GM12865 (cell line): Measurements from ENCODE around the gene TBC1D3C.
"Not testable (repeated sequence)": the region's sequence is repeated elsewhere in the genome, so short reads cannot be mapped to it uniquely, and the experiment has no call there.

Experiments used
- DNase-seq: peaks from one replicate; pipeline ENCODE4 v3.0.0; 2010; ENCODE audit warnings: low read depth
- H3K4me3 ChIP-seq: 2 replicates; pipeline ENCODE4 v1.5.1; 2011; ENCODE audit warnings: mild to moderate bottlenecking, low read depth, low read length, control low read depth

TBC1D3C gene

DNA sequence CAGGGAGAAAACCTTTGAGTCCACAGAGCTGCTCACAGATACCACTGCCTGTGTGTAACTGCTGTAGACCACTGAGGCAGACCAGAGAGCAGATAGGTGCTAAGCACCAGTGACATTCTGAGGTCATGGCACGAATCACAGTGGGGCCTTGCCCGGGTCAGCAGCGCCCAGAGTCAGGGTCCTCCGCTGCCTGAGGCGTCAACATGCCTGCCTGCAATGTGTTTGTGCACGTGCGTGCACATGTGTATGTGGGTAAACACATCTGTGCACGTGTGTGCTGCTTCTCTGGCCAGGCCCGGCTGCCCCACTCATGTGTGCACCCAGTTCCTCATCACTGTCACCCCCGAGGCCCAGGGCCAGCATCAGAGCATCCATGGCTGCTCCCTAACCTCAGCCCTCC, at the start of gene TBC1D3C:
Gene TBC1D3C (minus strand): TSS at position 101 of the 400 bp plus-strand sequence. CDS start 1,568 bp downstream, outside the sequence.
- H3K4me3 ChIP-seq, DNase-seq: not testable (repeated sequence)

DNA sequence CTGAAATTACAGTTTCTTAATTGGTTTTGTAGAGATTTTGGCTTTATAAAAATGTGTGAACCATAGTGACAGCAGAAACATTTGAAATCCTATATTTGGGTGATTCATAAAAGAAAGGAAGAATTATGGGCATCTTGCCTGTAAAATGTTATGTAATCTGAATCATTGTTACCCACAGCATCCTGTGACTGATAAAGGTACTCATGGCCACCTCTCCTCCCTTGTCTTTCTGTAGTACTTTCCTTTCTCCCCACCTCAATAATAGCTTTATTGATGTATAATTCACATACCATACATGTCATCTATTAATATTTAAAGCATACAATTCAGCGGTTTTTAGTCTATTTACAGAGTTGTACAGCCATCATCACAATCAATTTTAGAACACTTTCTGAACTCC, 30.8 kb upstream of the TBC1D3C start:
- not testable (repeated sequence) for DNase-seq, H3K4me3 ChIP-seq

DNA sequence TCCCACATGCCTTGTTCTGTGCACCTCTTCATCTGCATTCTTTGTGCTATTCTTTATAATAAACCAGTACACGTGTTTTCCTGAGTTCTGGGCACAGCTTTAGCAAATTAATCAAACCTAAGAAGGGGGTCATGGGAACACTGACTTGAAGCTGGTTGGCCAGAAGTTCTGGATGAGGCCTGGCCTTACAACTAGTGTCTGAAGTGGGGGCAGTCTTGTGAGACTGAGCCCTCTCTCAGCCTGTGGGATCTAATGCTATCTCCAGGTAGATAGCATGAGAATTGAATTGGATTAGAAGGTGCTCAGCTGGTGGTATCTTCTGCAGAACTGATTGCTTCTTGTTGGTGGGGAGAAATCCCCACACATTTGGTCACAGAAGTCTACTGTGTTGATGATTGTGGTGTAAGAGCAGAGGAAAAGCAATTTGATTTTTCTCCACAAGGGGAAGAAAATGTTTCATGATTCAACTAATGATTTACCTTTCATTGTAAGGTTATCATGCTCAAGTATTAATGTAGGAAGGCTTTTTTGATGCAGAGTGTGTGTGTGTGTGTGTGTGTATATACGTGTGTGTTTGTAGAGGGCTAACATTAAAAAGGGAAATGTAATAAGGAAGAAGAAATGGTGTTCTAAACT, 25.7 kb upstream of the TBC1D3C start:
- not testable (repeated sequence) for H3K4me3 ChIP-seq, DNase-seq

DNA sequence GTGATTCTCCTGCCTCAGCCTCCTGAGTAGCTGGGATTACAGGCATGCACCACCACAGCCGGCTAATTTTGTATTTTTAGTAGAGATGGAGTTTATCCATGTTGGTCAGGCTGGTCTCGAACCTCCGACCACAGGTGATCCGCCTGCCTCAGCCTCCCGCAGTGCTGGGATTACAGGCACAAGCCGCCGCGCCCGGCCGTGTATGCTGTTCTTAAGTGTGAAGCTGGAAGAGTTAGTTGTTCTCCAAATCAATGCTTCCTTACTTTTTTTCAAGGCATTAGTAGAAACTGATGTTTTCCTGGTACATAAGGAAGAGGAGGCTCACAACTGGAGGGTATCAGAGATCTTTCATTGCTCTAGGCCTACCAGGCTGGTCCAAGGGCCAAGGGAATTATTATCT, 19.7 kb upstream of the TBC1D3C start:
- DNase-seq, H3K4me3 ChIP-seq: not testable (repeated sequence)

DNA sequence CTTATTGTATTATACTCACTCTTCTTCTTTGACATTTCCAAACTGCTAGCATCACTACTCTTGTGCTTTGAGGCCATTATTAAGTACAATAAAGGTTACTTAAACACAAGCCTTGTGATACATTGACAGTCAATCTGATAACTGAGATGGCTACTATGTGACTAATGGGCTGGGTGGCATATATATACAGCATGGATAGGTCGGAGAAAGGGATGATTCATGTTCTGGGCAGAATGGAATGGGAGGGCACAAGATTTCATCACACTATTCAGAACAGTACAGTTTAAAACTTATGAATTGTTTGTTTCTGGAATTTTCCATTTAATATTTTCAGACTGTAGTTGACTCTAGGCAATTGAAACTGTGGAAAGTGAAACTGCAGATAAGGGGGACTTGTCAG, 18.9 kb upstream of the TBC1D3C start:
- not testable (repeated sequence) for H3K4me3 ChIP-seq, DNase-seq
